ENCODE results near the gene DZIP3. TPM values are rescaled to one million over a fixed set of nuclear protein-coding genes. Genes with fewer than 3 reads are reported as not detected.

The DZIP3 gene
- total and polyA plus RNA-seq, 10 of the 15 experiments (the other 5 are each of a cell fraction or from before 2014, with no cell fraction given), result 4.3 to 15.6 (median 9.2) TPM

- no peaks in the 10 kb centered on the region for H3K9me3 ChIP-seq (replicated peaks; ENCODE audit: control insufficient read depth, insufficient read depth, low read length)
- WGBS (ENCODE audit: insufficient coverage, insufficient replicate concordance, low lambda C conversion rate, missing lambda C conversion rate), result 100% methylated on average over 1 of the region's 1 CpG
- TF ChIP-seq TARDBP (IDR thresholded peaks at IDR 0.05; ENCODE audit: borderline replicate concordance) (no peak), NR2C1 (IDR thresholded peaks at IDR 0.05) (no peak), NFIC (IDR thresholded peaks at IDR 0.05; ENCODE audit: low read depth, low read length) (no peak), SIX5 (IDR thresholded peaks at IDR 0.05; ENCODE audit: low read depth, low read length, severe bottlenecking) (no peak), RFX5 (IDR thresholded peaks at IDR 0.05; ENCODE audit: low read depth, low read length) (no peak), PBX3 (IDR thresholded peaks at IDR 0.05; ENCODE audit: insufficient replicate concordance, low read depth, low read length) (no peak), POLR2AphosphoS2 (IDR thresholded peaks at IDR 0.05; ENCODE audit: low read depth, low read length) (no peak), ZBTB11 (CRISPR knock-in tag; IDR thresholded peaks at IDR 0.05) (no peak), CHD2 (IDR thresholded peaks at IDR 0.05; ENCODE audit: borderline replicate concordance, low read depth, low read length) (no peak), HCFC1 (IDR thresholded peaks at IDR 0.05; ENCODE audit: low read length) (no peak), CREM (IDR thresholded peaks at IDR 0.05; ENCODE audit: low read depth) (no peak), IKZF1 (conservative IDR thresholded peaks at IDR 0.05) (no peak), MEF2B (IDR thresholded peaks at IDR 0.05; ENCODE audit: partially characterized antibody, poor library complexity, severe bottlenecking) (no peak), PRDM15 (CRISPR knock-in tag; IDR thresholded peaks at IDR 0.05) (no peak), DPF2 (IDR thresholded peaks at IDR 0.05) (no peak), CHD1 (IDR thresholded peaks at IDR 0.05; ENCODE audit: low read depth, low read length) (no peak)
These were observed 55.8 kb downstream of the DZIP3 start for GRCh38 chr3:108645364-108645763.

More at GRCh38 chr3:108645364-108645763, 55.8 kb downstream of the DZIP3 start:
- DNase-seq (ENCODE audit: low read depth, low spot score), result no peak
- no peaks in the 10 kb centered on the region for H3K36me3 ChIP-seq (ENCODE audit: control insufficient read depth in 2 of 2, insufficient read depth in 2 of 2, low read length in 1 of 2)
- no peak for ATAC-seq
- no peak overlapping the region for H3K27ac ChIP-seq (ENCODE audit: control insufficient read depth, insufficient read depth)
- H3K4me2 ChIP-seq (ENCODE audit: control insufficient read depth, insufficient read depth), result no peak overlapping the region
- FAIRE-seq, result no peak
- no peak overlapping the region for H3K9ac ChIP-seq (ENCODE audit: control insufficient read depth, insufficient read depth, low read length)
- SMC1A ChIA-PET (ENCODE audit: uncharacterized antibody, unreplicated experiment), result interaction anchor here (1.1 kb wide), 1 partner anchor 17 kb away, joined by 3 read pairs; no protein-coding TSS in a partner anchor
- no TSS peak for BruUV-seq (replicated peaks)
- no peaks in the 10 kb centered on the region for H4K20me1 ChIP-seq (ENCODE audit: control insufficient read depth, insufficient read depth)
- no peak overlapping the region for H3K4me3 ChIP-seq
- POLR2A ChIA-PET, result no interaction called here
- CTCF ChIA-PET, result no interaction called here
- H3K27me3 ChIP-seq (replicated peaks in 1 of 2; ENCODE audit: control insufficient read depth in 2 of 2, insufficient read depth in 2 of 2, low read length in 1 of 2), result no peaks in the 10 kb centered on the region
- no peak overlapping the region for H2AFZ ChIP-seq (ENCODE audit: control insufficient read depth, low read depth, low read length)
- no peaks in the 10 kb centered on the region for H3K79me2 ChIP-seq (ENCODE audit: control insufficient read depth, insufficient read depth, low read length)
- intact Hi-C loops (cut with micrococcal nuclease; ENCODE audit: unreplicated experiment), result no loop called here
- no peaks in the 10 kb centered on the region for H3K4me1 ChIP-seq (ENCODE audit: control insufficient read depth, insufficient read depth, low read length)
- RAD21 ChIA-PET (ENCODE audit: unreplicated experiment), result no interaction called here
- in situ Hi-C loops (cut with MboI), result no loop called here
